Endodermal cell (in vitro differentiated cells): ENCODE results near the gene ASIC5. TPM values are rescaled to one million over a fixed set of nuclear protein-coding genes. Genes with fewer than 3 reads are reported as not detected.

Source experiments
- DNase-seq: peaks from one replicate; pipeline ENCODE4 v3.0.0-alpha.2; 2017
- H3K27ac ChIP-seq: 2 replicates; pipeline ENCODE4 v1.5.1; 2013; ENCODE audit warnings: mild to moderate bottlenecking, low read depth, low read length, moderate library complexity
- H3K27me3 ChIP-seq: 2 replicates; pipeline ENCODE4 v1.6.1; 2013; ENCODE audit warnings: mild to moderate bottlenecking, low read length, moderate library complexity; ENCODE audit not compliant: insufficient read depth, control insufficient read depth, poor library complexity, severe bottlenecking
- H3K36me3 ChIP-seq: 2 replicates; pipeline ENCODE4 v1.7.0; 2013; ENCODE audit warnings: mild to moderate bottlenecking, low read length, moderate library complexity; ENCODE audit not compliant: control insufficient read depth, insufficient read depth
- H3K4me1 ChIP-seq: one replicate; pipeline ENCODE4 v1.7.0; 2013; ENCODE audit warnings: low read length; ENCODE audit not compliant: control insufficient read depth, insufficient read depth
- H3K4me3 ChIP-seq: 2 replicates; pipeline ENCODE4 v1.5.1; 2013; ENCODE audit warnings: mild to moderate bottlenecking, low read length, moderate library complexity
- H3K9ac ChIP-seq: 2 replicates; pipeline ENCODE4 v1.6.1; 2013; ENCODE audit warnings: mild to moderate bottlenecking, low read length, moderate library complexity; ENCODE audit not compliant: poor library complexity, severe bottlenecking; ENCODE audit errors: extremely low read depth
- H3K9me3 ChIP-seq: 2 replicates; pipeline ENCODE4 v1.6.1; 2013; ENCODE audit warnings: mild to moderate bottlenecking, low read length, moderate library complexity; ENCODE audit not compliant: control insufficient read depth
- H3K27ac Mint-ChIP-seq: 2 replicates; pipeline ENCODE4 v1.8.0; 2020; ENCODE audit warnings: mixed read lengths
- H3K27me3 Mint-ChIP-seq: 2 replicates; pipeline ENCODE4 v1.8.0; 2021; ENCODE audit warnings: mild to moderate bottlenecking, mixed read lengths; ENCODE audit not compliant: insufficient read depth
- H3K36me3 Mint-ChIP-seq: 2 replicates; pipeline ENCODE4 v1.8.0; 2020; ENCODE audit warnings: low read depth, mixed read lengths
- H3K4me1 Mint-ChIP-seq: 2 replicates; pipeline ENCODE4 v1.8.0; 2020; ENCODE audit warnings: mixed read lengths
- H3K4me3 Mint-ChIP-seq: 2 replicates; pipeline ENCODE4 v1.8.0; 2020; ENCODE audit warnings: mild to moderate bottlenecking, moderate library complexity, mixed read lengths
- H3K9me3 Mint-ChIP-seq: 2 replicates; pipeline ENCODE4 v1.8.0; 2020; ENCODE audit warnings: mild to moderate bottlenecking, mixed read lengths
- WGBS, 2 experiments: methylation state at CpG; one replicate each; pipeline versions ENCODE4 v1.1.5 to v1.1.7; 2013; ENCODE audit warnings: missing lambda C conversion rate in 2 of 2, mixed read lengths in 1 of 2; ENCODE audit not compliant: insufficient coverage in 1 of 2, insufficient read length in 1 of 2; 5-methylcytosine and 5-hydroxymethylcytosine counted together
- total RNA-seq, 2 donors: library from RNA; stranded (reverse); fragmentation: NEBNext Ultra II Directional in 1 of 2; extraction: Animal tissue kit (Norgen Biotek cat#: 25700) in 1 of 2; gene quantifications; 2 replicates in 1 of 2; 3 replicates in 1 of 2; pipeline ENCODE4 v1.2.1, GENCODE V29; 2021
- TF ChIP-seq, protein P1 (sequence below): fragments of 200-600 bp; sonication (generic); conservative IDR thresholded peaks from 2 replicates; pipeline ENCODE4 v1.5.0; 2021; ENCODE audit warnings: antibody characterized with exemption, mild to moderate bottlenecking

The ASIC5 gene
- total RNA-seq, 2 donors from 2014 or later, result not detected

DNA sequence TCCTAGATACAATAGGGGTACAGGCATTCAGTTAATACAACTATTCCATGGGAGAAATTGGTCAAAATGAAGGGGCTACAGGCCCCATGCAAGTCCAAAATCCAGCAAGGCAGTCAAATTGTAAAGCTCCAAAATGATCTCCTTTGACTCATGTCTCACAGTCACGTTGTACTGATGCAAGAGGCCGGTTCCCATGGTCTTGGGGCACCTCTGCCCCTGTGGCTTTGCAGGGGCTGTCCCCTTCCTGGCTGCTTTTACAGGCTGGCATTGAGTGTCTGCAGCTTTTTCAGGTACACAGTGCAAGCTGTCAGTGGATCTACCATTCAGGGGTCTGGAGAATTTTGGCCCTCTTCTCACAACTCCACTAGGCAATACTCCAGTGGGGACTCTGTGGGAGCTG, 12.5 kb upstream of the ASIC5 start:
- Histone ChIP-seq H3K4me1 (no peaks in the 10 kb centered on the region), H3K36me3 (no peaks in the 10 kb centered on the region), H3K27ac (no peak overlapping the region), H3K9me3 (peaks cover 19% of the 10 kb centered on the region), H3K9ac (no peak overlapping the region), H3K4me3 (no peak overlapping the region), H3K27me3 (no peaks in the 10 kb centered on the region)
- TF ChIP-seq, protein P1, sequence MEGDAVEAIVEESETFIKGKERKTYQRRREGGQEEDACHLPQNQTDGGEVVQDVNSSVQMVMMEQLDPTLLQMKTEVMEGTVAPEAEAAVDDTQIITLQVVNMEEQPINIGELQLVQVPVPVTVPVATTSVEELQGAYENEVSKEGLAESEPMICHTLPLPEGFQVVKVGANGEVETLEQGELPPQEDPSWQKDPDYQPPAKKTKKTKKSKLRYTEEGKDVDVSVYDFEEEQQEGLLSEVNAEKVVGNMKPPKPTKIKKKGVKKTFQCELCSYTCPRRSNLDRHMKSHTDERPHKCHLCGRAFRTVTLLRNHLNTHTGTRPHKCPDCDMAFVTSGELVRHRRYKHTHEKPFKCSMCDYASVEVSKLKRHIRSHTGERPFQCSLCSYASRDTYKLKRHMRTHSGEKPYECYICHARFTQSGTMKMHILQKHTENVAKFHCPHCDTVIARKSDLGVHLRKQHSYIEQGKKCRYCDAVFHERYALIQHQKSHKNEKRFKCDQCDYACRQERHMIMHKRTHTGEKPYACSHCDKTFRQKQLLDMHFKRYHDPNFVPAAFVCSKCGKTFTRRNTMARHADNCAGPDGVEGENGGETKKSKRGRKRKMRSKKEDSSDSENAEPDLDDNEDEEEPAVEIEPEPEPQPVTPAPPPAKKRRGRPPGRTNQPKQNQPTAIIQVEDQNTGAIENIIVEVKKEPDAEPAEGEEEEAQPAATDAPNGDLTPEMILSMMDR, result no peak
- WGBS, 2 experiments, result 41 to 50% methylated on average over 2 of the region's 2 CpGs
- no peak for DNase-seq
- Mint-ChIP-seq H3K4me1 (no peaks in the 10 kb centered on the region), H3K27ac (no peak overlapping the region), H3K9me3 (peaks cover 26% of the 10 kb centered on the region), H3K27me3 (no peaks in the 10 kb centered on the region), H3K36me3 (no peaks in the 10 kb centered on the region), H3K4me3 (no peak overlapping the region)

DNA sequence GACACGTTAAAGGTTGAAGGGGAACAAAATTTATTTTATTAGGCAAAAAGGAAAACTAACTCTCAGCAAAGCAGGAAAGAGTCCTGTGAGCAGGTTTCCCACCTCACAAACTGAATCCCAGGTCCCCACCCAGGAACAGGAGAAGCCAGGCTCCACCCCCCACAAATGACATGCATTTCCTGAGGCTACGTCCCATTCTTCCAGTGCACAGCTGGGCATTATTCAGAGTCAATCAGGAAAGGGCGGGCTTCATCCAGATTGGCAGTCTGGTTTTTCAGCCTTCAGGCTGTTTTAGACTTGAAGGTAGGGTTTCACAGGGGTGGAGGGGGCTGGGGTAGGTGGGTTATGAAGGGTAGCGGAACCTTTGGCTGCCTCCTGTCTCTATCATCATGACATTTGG, 11.9 kb upstream of the ASIC5 start:
- Mint-ChIP-seq H3K4me1 (no peaks in the 10 kb centered on the region), H3K27me3 (no peaks in the 10 kb centered on the region), H3K4me3 (no peak overlapping the region), H3K36me3 (no peaks in the 10 kb centered on the region), H3K27ac (no peak overlapping the region), H3K9me3 (peaks cover 22% of the 10 kb centered on the region)
- 90% methylated on average over 4 of the region's 4 CpGs; no CpG with 5 or more reads in 1 of the 2 experiments for WGBS, 2 experiments
- no peak for DNase-seq
- Histone ChIP-seq H3K27ac (no peak overlapping the region), H3K4me3 (no peak overlapping the region), H3K27me3 (no peaks in the 10 kb centered on the region), H3K9ac (no peak overlapping the region), H3K4me1 (no peaks in the 10 kb centered on the region), H3K9me3 (peaks cover 19% of the 10 kb centered on the region), H3K36me3 (no peaks in the 10 kb centered on the region)
- TF ChIP-seq, protein P1, result no peak

DNA sequence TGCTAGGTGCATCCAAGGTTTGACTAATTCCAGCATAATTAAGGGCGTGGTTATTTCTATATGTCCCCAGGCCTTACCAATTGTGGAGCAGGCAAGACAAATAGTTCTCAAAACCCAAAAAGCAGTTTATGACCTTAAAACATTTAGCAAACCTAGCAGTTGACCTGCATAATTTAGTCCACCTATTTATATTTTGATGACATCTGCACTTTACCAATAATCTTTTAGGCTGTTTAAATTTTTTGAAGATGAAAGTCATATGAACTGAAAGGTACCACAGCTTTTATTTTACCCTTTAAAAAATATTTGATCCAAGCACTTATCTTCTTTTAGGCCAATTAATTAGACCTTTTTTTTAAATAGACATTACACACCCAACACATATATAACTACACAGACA, 9.8 kb upstream of the ASIC5 start:
- Mint-ChIP-seq H3K9me3 (peaks cover 22% of the 10 kb centered on the region), H3K4me1 (no peaks in the 10 kb centered on the region), H3K27me3 (no peaks in the 10 kb centered on the region), H3K4me3 (no peak overlapping the region), H3K36me3 (no peaks in the 10 kb centered on the region), H3K27ac (no peak overlapping the region)
- H3K4me3 ChIP-seq, result no peak overlapping the region
- WGBS, 2 experiments, result 47 to 60% methylated on average over 1 of the region's 1 CpG
- H3K27me3 ChIP-seq, result no peaks in the 10 kb centered on the region
- TF ChIP-seq, protein P1, result no peak
- H3K36me3 ChIP-seq, result no peaks in the 10 kb centered on the region
- no peak overlapping the region for H3K27ac ChIP-seq
- DNase-seq, result no peak
- H3K9ac ChIP-seq, result no peak overlapping the region
- no peaks in the 10 kb centered on the region for H3K4me1 ChIP-seq
- peaks cover 19% of the 10 kb centered on the region for H3K9me3 ChIP-seq
